ENCODE measurements around the gene FRYL.
"Not testable (repeated sequence)": the region's sequence is repeated elsewhere in the genome, so short reads cannot be mapped to it uniquely, and the experiment has no call there.

Gene FRYL

GRCh38 chr4:48661391-48661790 is 118.7 kb downstream of the FRYL start:
- no peak for DNase-seq (ENCODE audit: low spot score)

- no peak for DNase-seq (ENCODE audit: low spot score)
Measured at GRCh38 chr4:48660347-48660746, 119.7 kb downstream of the FRYL start.

- DNase-seq (ENCODE audit: low spot score) = no peak
Measured at GRCh38 chr4:48654015-48654664, 125.9 kb downstream of the FRYL start.

GRCh38 chr4:48653217-48654014 is 126.7 kb downstream of the FRYL start:
- no peak for DNase-seq (ENCODE audit: low spot score)

GRCh38 chr4:48651914-48652313 is 128.2 kb downstream of the FRYL start:
- DNase-seq (ENCODE audit: low spot score) = no peak

GRCh38 chr4:48649505-48649904 is 130.6 kb downstream of the FRYL start:
- no peak for DNase-seq (ENCODE audit: low spot score)

- no peak for DNase-seq (ENCODE audit: low spot score)
Measured at GRCh38 chr4:48645225-48645794, 134.8 kb downstream of the FRYL start.

GRCh38 chr4:48642421-48643374 is 137.4 kb downstream of the FRYL start:
- DNase-seq (ENCODE audit: low spot score) = no peak

GRCh38 chr4:48641401-48641800 is 138.7 kb downstream of the FRYL start:
- no peak for DNase-seq (ENCODE audit: low spot score)

- no peak for DNase-seq (ENCODE audit: low spot score)
Measured at GRCh38 chr4:48640699-48641098, 139.4 kb downstream of the FRYL start.

GRCh38 chr4:48640225-48640624 is 139.9 kb downstream of the FRYL start:
- DNase-seq (ENCODE audit: low spot score) = no peak

- no peak for DNase-seq (ENCODE audit: low spot score)
Measured at GRCh38 chr4:48639807-48640206, 140.3 kb downstream of the FRYL start.

GRCh38 chr4:48638586-48638985 is 141.5 kb downstream of the FRYL start:
- DNase-seq (ENCODE audit: low spot score) = not testable (repeated sequence)

- no peak for DNase-seq (ENCODE audit: low spot score)
Measured at GRCh38 chr4:48636911-48637310, 143.2 kb downstream of the FRYL start.

GRCh38 chr4:48635980-48636379 is 144.1 kb downstream of the FRYL start:
- DNase-seq (ENCODE audit: low spot score) = no peak

GRCh38 chr4:48635310-48635709 is 144.8 kb downstream of the FRYL start:
- DNase-seq (ENCODE audit: low spot score) = no peak

GRCh38 chr4:48634688-48635308 is 145.3 kb downstream of the FRYL start:
- DNase-seq (ENCODE audit: low spot score) = no peak

- no peak for DNase-seq (ENCODE audit: low spot score)
Measured at GRCh38 chr4:48633657-48634056, 146.4 kb downstream of the FRYL start.

- no peak for DNase-seq (ENCODE audit: low spot score)
Measured at GRCh38 chr4:48629458-48629857, 150.6 kb downstream of the FRYL start.

GRCh38 chr4:48623182-48623780 is 156.8 kb downstream of the FRYL start:
- DNase-seq (ENCODE audit: low spot score) = no peak

GRCh38 chr4:48620831-48621230 is 159.2 kb downstream of the FRYL start:
- no peak for DNase-seq (ENCODE audit: low spot score)

Data from hepatic stellate cell (primary cell).